Measurements from ENCODE around the gene NFIA.

Gene NFIA

GRCh38 chr1:61285371-61285885 is 203.1 kb downstream of the NFIA start:
- no peak for DNase-seq
- no peak for TF ChIP-seq CTCF (IDR thresholded peaks at IDR 0.05; ENCODE audit: low read depth, low read length)
- Histone ChIP-seq H3K4me1 (0 out of 2 replicates have a peak, but pooled peaks cover 3% of the 10 kb centered on the region), H3K27me3 (no peaks in the 10 kb centered on the region), H3K36me3 (no peaks in the 10 kb centered on the region), H3K9me3 (no peaks in the 10 kb centered on the region), H3K4me3 (ENCODE audit: low read depth, low read length) (no peak overlapping the region)

GRCh38 chr1:61287014-61287413 is 204.7 kb downstream of the NFIA start:
- H3K9me3 ChIP-seq, result no peaks in the 10 kb centered on the region
- no peak for DNase-seq
- 0 out of 2 replicates have a peak, but pooled peaks cover 3% of the 10 kb centered on the region for H3K4me1 ChIP-seq
- no peaks in the 10 kb centered on the region for H3K27me3 ChIP-seq
- H3K36me3 ChIP-seq, result no peaks in the 10 kb centered on the region
- H3K4me3 ChIP-seq (ENCODE audit: low read depth, low read length), result no peak overlapping the region
- no peak for TF ChIP-seq CTCF (IDR thresholded peaks at IDR 0.05; ENCODE audit: low read depth, low read length)

- TF ChIP-seq CTCF (IDR thresholded peaks at IDR 0.05; ENCODE audit: low read depth, low read length), result no peak
- no peaks in the 10 kb centered on the region for H3K27me3 ChIP-seq
- no peak for DNase-seq
- no peaks in the 10 kb centered on the region for H3K36me3 ChIP-seq
- no peaks in the 10 kb centered on the region for H3K9me3 ChIP-seq
- H3K4me1 ChIP-seq, result 0 out of 2 replicates have a peak, but pooled peaks cover 2% of the 10 kb centered on the region
- no peak overlapping the region for H3K4me3 ChIP-seq (ENCODE audit: low read depth, low read length)
Observed at GRCh38 chr1:61287734-61288133, 205.4 kb downstream of the NFIA start.

GRCh38 chr1:61289232-61290098 is 207.1 kb downstream of the NFIA start:
- no peak overlapping the region for H3K4me3 ChIP-seq (ENCODE audit: low read depth, low read length)
- no peaks in the 10 kb centered on the region for H3K4me1 ChIP-seq
- H3K36me3 ChIP-seq, result no peaks in the 10 kb centered on the region
- no peak for TF ChIP-seq CTCF (IDR thresholded peaks at IDR 0.05; ENCODE audit: low read depth, low read length)
- no peak for DNase-seq
- no peaks in the 10 kb centered on the region for H3K27me3 ChIP-seq
- no peaks in the 10 kb centered on the region for H3K9me3 ChIP-seq

- H3K4me3 ChIP-seq (ENCODE audit: low read depth, low read length), result no peak overlapping the region
- no peaks in the 10 kb centered on the region for H3K27me3 ChIP-seq
- TF ChIP-seq CTCF (IDR thresholded peaks at IDR 0.05; ENCODE audit: low read depth, low read length), result no peak
- no peaks in the 10 kb centered on the region for H3K4me1 ChIP-seq
- H3K36me3 ChIP-seq, result no peaks in the 10 kb centered on the region
- H3K9me3 ChIP-seq, result no peaks in the 10 kb centered on the region
- no peak for DNase-seq
Observed at GRCh38 chr1:61290525-61290924, 208.2 kb downstream of the NFIA start.

- no peaks in the 10 kb centered on the region for H3K4me1 ChIP-seq
- H3K9me3 ChIP-seq, result no peaks in the 10 kb centered on the region
- no peak overlapping the region for H3K4me3 ChIP-seq (ENCODE audit: low read depth, low read length)
- H3K27me3 ChIP-seq, result no peaks in the 10 kb centered on the region
- DNase-seq, result no peak
- H3K36me3 ChIP-seq, result no peaks in the 10 kb centered on the region
- no peak for TF ChIP-seq CTCF (IDR thresholded peaks at IDR 0.05; ENCODE audit: low read depth, low read length)
Observed at GRCh38 chr1:61293197-61293596, 210.8 kb downstream of the NFIA start.
